GM23338 (cell line): ENCODE data around the gene THADA.

Experiments used
- CREB1 ChIP-seq: fragments of 250-450 bp; sonication (Bioruptor Pico); IDR thresholded peaks from 2 replicates; pipeline ENCODE4 v1.5.0; 2020; ENCODE audit warnings: low read depth, mild to moderate bottlenecking, moderate library complexity
- CTCF ChIP-seq, 2 experiments: fragments of 200-600 bp in 1 of 2; sonication (generic) in 1 of 2; conservative IDR thresholded peaks; 2 replicates each; pipeline versions ENCODE4 v1.5.1 to v1.6.1; 2016 to 2017; ENCODE audit warnings: antibody characterized with exemption in 2 of 2, low read depth in 2 of 2, mild to moderate bottlenecking in 2 of 2, moderate library complexity in 1 of 2
- ETS1 ChIP-seq: IDR thresholded peaks from 2 replicates; pipeline ENCODE4 v1.6.1; 2016; ENCODE audit warnings: antibody characterized with exemption
- EZH2 ChIP-seq: fragments of 200-600 bp; sonication (generic); IDR thresholded peaks from one replicate; pipeline ENCODE4 v1.8.0; 2017; ENCODE audit warnings: antibody characterized with exemption, mild to moderate bottlenecking, low read depth; ENCODE audit not compliant: unreplicated experiment
- EZH2phosphoT487 ChIP-seq: fragments of 200-600 bp; sonication (generic); IDR thresholded peaks from one replicate; pipeline ENCODE4 v1.8.1; 2018; ENCODE audit warnings: antibody characterized with exemption; ENCODE audit not compliant: unreplicated experiment
- JUNB ChIP-seq: IDR thresholded peaks from one replicate; pipeline ENCODE4 v1.6.1; 2016; ENCODE audit warnings: antibody characterized with exemption; ENCODE audit not compliant: unreplicated experiment
- NANOG ChIP-seq: IDR thresholded peaks from 2 replicates; pipeline ENCODE4 v1.6.1; 2016; ENCODE audit warnings: antibody characterized with exemption, borderline replicate concordance
- POLR2AphosphoS5 ChIP-seq: IDR thresholded peaks from 2 replicates; pipeline ENCODE4 v1.6.1; 2016; ENCODE audit warnings: antibody characterized with exemption, low read depth
- REST ChIP-seq: IDR thresholded peaks from one replicate; pipeline ENCODE4 v1.6.1; 2018; ENCODE audit warnings: antibody characterized with exemption; ENCODE audit not compliant: unreplicated experiment
- STAT1 ChIP-seq: IDR thresholded peaks from one replicate; pipeline ENCODE4 v1.6.1; 2016; ENCODE audit warnings: antibody characterized with exemption; ENCODE audit not compliant: unreplicated experiment
- ZNF114 ChIP-seq: fragments of 250-450 bp; sonication (Bioruptor Pico); IDR thresholded peaks from 2 replicates; pipeline ENCODE4 v1.5.0; 2020; ENCODE audit warnings: mild to moderate bottlenecking, moderate library complexity
- ZNF331 ChIP-seq: fragments of 250-450 bp; sonication (Bioruptor Pico); IDR thresholded peaks from 2 replicates; pipeline ENCODE4 v1.5.0; 2020; ENCODE audit warnings: low read depth, mild to moderate bottlenecking, moderate library complexity

GRCh38 chr2:43634604-43635306 is 38.9 kb upstream of the THADA start:
- TF ChIP-seq EZH2phosphoT487 (no peak), CTCF (conservative IDR thresholded peaks at IDR 0.05; ENCODE audit: low read depth in 2 of 2) (no peak), POLR2AphosphoS5 (no peak), CREB1 (CRISPR knock-in tag) (no peak), EZH2 (no peak), ETS1 (no peak), ZNF114 (no peak), NANOG (no peak), STAT1 (no peak), REST (no peak), JUNB (no peak), ZNF331 (CRISPR knock-in tag) (no peak)
